WTC11 (cell line): ENCODE measurements around the gene MAN2B2. TPM values are rescaled to one million over a fixed set of nuclear protein-coding genes. Genes with fewer than 3 reads are reported as not detected.

ENCODE experiments used
- ATAC-seq: fragments of 200-7000 bp; cut with Tn5 transposase; 2 replicates; pipeline ENCODE4 v1.10.0; 2021; ENCODE audit warnings: mild to moderate bottlenecking, moderate library complexity
- CTCF ChIA-PET: fragments of 300-600 bp; sonication (Branson Sonifier 250); formaldehyde crosslinking; loops from one replicate; lab custom pipeline; 2021; ENCODE audit warnings: antibody characterized with exemption; lab: Charles Lee
- POLR2A ChIA-PET: fragments of 350-600 bp; sonication (Branson Sonifier 250); formaldehyde crosslinking; loops from one replicate; lab custom pipeline; 2021; ENCODE audit warnings: antibody characterized with exemption; lab: Charles Lee
- DNase-seq: peaks from one replicate; pipeline ENCODE4 v3.0.0; 2021; ENCODE audit warnings: low spot score
- H3K27ac Mint-ChIP-seq: 2 replicates; pipeline ENCODE4 v1.8.0; 2021; ENCODE audit warnings: mixed read lengths
- H3K27me3 Mint-ChIP-seq: 2 replicates; pipeline ENCODE4 v1.8.0; 2021; ENCODE audit warnings: low read depth, mild to moderate bottlenecking, moderate library complexity, mixed read lengths
- H3K36me3 Mint-ChIP-seq: 2 replicates; pipeline ENCODE4 v1.8.0; 2021; ENCODE audit warnings: mixed read lengths
- H3K4me1 Mint-ChIP-seq: 2 replicates; pipeline ENCODE4 v1.8.0; 2022; ENCODE audit warnings: mixed read lengths
- H3K4me3 Mint-ChIP-seq: 2 replicates; pipeline ENCODE4 v1.8.0; 2021; ENCODE audit warnings: mild to moderate bottlenecking, moderate library complexity, mixed read lengths
- H3K9me3 Mint-ChIP-seq: 2 replicates; pipeline ENCODE4 v1.8.0; 2021; ENCODE audit warnings: mixed read lengths
- ATF1 ChIP-seq: sonication (generic); formaldehyde crosslinking; IDR thresholded peaks from 2 replicates; pipeline ENCODE4 v1.8.1; 2023; ENCODE audit warnings: mild to moderate bottlenecking, moderate library complexity, missing genetic modification reagents
- CBFB ChIP-seq: sonication (generic); formaldehyde crosslinking; IDR thresholded peaks from 2 replicates; pipeline ENCODE4 v1.8.1; 2022; ENCODE audit warnings: mild to moderate bottlenecking, low read depth, missing genetic modification reagents
- IRF2 ChIP-seq: sonication (generic); formaldehyde crosslinking; IDR thresholded peaks from 2 replicates; pipeline ENCODE4 v1.8.0; 2022; ENCODE audit warnings: low read depth, missing genetic modification reagents, borderline replicate concordance
- KAT7 ChIP-seq: sonication (generic); formaldehyde crosslinking; IDR thresholded peaks from 2 replicates; pipeline ENCODE4 v1.8.1; 2023; ENCODE audit warnings: missing genetic modification reagents, mild to moderate bottlenecking, borderline replicate concordance
- MXD4 ChIP-seq: fragments of 250-450 bp; sonication (Bioruptor Pico); IDR thresholded peaks from 2 replicates; pipeline ENCODE4 v1.8.0; 2021; ENCODE audit warnings: mild to moderate bottlenecking, moderate library complexity, borderline replicate concordance
- NFATC4 ChIP-seq: fragments of 250-450 bp; sonication (Bioruptor Pico); IDR thresholded peaks from 2 replicates; pipeline ENCODE4 v1.9.0; 2021; ENCODE audit warnings: mild to moderate bottlenecking
- NR1H2 ChIP-seq: sonication (generic); formaldehyde crosslinking; IDR thresholded peaks from 2 replicates; pipeline ENCODE4 v1.9.0; 2021; ENCODE audit warnings: mild to moderate bottlenecking, moderate library complexity, missing genetic modification reagents
- RELA ChIP-seq: sonication (generic); formaldehyde crosslinking; IDR thresholded peaks from 2 replicates; pipeline ENCODE4 v1.8.1; 2022; ENCODE audit warnings: missing genetic modification reagents, mild to moderate bottlenecking, borderline replicate concordance
- SP1 ChIP-seq: sonication (generic); formaldehyde crosslinking; conservative IDR thresholded peaks from 2 replicates; pipeline ENCODE4 v1.8.1; 2022; ENCODE audit warnings: missing genetic modification reagents
- total RNA-seq: library from RNA; stranded (reverse); gene quantifications from 3 replicates; pipeline ENCODE4 v1.2.3, GENCODE V29; 2021
- TF ChIP-seq, protein P1 (sequence below): fragments of 250-450 bp; sonication (Bioruptor Pico); IDR thresholded peaks from 2 replicates; pipeline ENCODE4 v2.1.2; 2022; ENCODE audit warnings: mild to moderate bottlenecking, moderate library complexity
- TF ChIP-seq, protein P2 (sequence below): sonication (generic); formaldehyde crosslinking; IDR thresholded peaks from 2 replicates; pipeline ENCODE4 v1.8.1; 2023; ENCODE audit warnings: mild to moderate bottlenecking, missing genetic modification reagents
- TF ChIP-seq, protein P3 (sequence below): fragments of 250-450 bp; sonication (Bioruptor Pico); IDR thresholded peaks from 2 replicates; pipeline ENCODE4 v1.8.0; 2021; ENCODE audit warnings: mild to moderate bottlenecking
- TF ChIP-seq, protein P4 (sequence below): sonication (generic); formaldehyde crosslinking; IDR thresholded peaks from 2 replicates; pipeline ENCODE4 v1.8.0; 2023; ENCODE audit warnings: missing genetic modification reagents, mild to moderate bottlenecking, borderline replicate concordance
- TF ChIP-seq, protein P5 (sequence below): sonication (generic); formaldehyde crosslinking; IDR thresholded peaks from 2 replicates; pipeline ENCODE4 v1.8.0; 2022; ENCODE audit warnings: missing genetic modification reagents

Gene MAN2B2
- total RNA-seq, 1 experiment from 2014 or later, result 6.3 TPM

DNA sequence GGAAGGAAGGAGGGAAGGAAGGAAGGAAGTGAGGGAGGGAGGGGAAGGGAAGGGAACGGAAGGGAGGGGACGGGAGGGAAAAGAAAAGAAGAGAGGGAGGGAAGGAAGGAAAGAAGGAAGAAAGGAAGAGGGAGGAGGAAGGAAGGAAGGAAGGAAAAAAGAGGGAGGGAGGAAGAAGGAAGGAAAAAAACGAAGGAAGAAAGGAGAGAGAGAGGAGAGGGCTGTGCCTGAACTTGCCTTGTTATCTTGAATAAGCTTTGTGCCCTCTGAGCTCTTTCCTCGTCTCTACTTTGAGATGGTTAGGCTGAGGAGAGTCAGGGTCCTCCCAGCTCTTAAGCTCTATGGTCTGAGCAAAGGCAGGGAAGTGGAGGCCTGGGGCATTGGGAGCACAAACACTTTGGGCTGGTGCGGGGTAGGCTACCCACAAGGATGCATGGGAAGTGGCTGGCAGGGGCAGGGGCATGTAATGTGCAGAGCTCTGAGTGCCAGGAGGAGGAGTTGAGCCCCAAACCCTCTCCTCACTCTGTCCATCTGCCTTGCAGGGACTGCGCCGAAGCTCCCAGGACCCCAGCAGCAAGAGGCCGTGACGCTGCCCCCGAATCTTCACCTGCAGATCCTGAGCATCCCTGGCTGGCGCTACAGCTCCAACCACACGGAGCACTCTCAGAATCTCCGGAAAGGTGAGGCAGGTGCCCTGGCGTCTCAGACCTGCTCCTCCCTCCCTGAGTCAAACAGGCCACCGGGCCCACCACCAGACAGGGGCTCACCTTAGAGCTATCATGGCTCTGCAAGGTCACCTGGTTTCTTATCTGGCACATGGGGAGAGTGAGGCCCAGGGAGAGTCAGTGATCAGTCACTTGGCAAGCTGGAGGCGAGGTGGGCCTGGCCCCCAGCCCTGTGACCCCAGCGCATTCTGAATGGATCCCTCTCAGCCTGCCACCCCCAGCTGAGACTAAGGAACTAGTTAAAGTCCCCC, 39.0 kb downstream of the MAN2B2 start:
- Mint-ChIP-seq H3K9me3 (peaks cover 10% of the 10 kb centered on the region), H3K4me1 (no peaks in the 10 kb centered on the region), H3K27me3 (no peaks in the 10 kb centered on the region), H3K27ac (no peak overlapping the region), H3K36me3 (peaks cover 5% of the 10 kb centered on the region), H3K4me3 (no peak overlapping the region)
- ChIA-PET POLR2A (interaction anchor here (0.6 kb wide), 1 partner anchor 8 kb away, joined by 4 read pairs; no protein-coding TSS in a partner anchor), CTCF (interaction anchor here (0.9 to 1.9 kb wide), 4 partner anchors 66 to 88 kb away, joined by 3 to 5 read pairs (median 4); no protein-coding TSS in a partner anchor)
- TF ChIP-seq, protein P1, sequence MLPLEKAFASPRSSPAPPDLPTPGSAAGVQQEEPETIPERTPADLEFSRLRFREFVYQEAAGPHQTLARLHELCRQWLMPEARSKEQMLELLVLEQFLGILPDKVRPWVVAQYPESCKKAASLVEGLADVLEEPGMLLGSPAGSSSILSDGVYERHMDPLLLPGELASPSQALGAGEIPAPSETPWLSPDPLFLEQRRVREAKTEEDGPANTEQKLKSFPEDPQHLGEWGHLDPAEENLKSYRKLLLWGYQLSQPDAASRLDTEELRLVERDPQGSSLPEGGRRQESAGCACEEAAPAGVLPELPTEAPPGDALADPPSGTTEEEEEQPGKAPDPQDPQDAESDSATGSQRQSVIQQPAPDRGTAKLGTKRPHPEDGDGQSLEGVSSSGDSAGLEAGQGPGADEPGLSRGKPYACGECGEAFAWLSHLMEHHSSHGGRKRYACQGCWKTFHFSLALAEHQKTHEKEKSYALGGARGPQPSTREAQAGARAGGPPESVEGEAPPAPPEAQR (CRISPR knock-in tag), result no peak
- TF ChIP-seq NFATC4 (CRISPR knock-in tag) (no peak), IRF2 (CRISPR knock-in tag) (no peak), SP1 (no peak), MXD4 (no peak), RELA (CRISPR knock-in tag) (no peak), KAT7 (CRISPR knock-in tag) (no peak), CBFB (no peak), ATF1 (CRISPR knock-in tag) (no peak), NR1H2 (CRISPR knock-in tag) (no peak)
- TF ChIP-seq, protein P2, sequence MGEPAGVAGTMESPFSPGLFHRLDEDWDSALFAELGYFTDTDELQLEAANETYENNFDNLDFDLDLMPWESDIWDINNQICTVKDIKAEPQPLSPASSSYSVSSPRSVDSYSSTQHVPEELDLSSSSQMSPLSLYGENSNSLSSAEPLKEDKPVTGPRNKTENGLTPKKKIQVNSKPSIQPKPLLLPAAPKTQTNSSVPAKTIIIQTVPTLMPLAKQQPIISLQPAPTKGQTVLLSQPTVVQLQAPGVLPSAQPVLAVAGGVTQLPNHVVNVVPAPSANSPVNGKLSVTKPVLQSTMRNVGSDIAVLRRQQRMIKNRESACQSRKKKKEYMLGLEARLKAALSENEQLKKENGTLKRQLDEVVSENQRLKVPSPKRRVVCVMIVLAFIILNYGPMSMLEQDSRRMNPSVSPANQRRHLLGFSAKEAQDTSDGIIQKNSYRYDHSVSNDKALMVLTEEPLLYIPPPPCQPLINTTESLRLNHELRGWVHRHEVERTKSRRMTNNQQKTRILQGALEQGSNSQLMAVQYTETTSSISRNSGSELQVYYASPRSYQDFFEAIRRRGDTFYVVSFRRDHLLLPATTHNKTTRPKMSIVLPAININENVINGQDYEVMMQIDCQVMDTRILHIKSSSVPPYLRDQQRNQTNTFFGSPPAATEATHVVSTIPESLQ (CRISPR knock-in tag), result no peak
- TF ChIP-seq, protein P3, sequence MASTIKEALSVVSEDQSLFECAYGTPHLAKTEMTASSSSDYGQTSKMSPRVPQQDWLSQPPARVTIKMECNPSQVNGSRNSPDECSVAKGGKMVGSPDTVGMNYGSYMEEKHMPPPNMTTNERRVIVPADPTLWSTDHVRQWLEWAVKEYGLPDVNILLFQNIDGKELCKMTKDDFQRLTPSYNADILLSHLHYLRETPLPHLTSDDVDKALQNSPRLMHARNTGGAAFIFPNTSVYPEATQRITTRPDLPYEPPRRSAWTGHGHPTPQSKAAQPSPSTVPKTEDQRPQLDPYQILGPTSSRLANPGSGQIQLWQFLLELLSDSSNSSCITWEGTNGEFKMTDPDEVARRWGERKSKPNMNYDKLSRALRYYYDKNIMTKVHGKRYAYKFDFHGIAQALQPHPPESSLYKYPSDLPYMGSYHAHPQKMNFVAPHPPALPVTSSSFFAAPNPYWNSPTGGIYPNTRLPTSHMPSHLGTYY (CRISPR knock-in tag), result no peak
- TF ChIP-seq, protein P4, sequence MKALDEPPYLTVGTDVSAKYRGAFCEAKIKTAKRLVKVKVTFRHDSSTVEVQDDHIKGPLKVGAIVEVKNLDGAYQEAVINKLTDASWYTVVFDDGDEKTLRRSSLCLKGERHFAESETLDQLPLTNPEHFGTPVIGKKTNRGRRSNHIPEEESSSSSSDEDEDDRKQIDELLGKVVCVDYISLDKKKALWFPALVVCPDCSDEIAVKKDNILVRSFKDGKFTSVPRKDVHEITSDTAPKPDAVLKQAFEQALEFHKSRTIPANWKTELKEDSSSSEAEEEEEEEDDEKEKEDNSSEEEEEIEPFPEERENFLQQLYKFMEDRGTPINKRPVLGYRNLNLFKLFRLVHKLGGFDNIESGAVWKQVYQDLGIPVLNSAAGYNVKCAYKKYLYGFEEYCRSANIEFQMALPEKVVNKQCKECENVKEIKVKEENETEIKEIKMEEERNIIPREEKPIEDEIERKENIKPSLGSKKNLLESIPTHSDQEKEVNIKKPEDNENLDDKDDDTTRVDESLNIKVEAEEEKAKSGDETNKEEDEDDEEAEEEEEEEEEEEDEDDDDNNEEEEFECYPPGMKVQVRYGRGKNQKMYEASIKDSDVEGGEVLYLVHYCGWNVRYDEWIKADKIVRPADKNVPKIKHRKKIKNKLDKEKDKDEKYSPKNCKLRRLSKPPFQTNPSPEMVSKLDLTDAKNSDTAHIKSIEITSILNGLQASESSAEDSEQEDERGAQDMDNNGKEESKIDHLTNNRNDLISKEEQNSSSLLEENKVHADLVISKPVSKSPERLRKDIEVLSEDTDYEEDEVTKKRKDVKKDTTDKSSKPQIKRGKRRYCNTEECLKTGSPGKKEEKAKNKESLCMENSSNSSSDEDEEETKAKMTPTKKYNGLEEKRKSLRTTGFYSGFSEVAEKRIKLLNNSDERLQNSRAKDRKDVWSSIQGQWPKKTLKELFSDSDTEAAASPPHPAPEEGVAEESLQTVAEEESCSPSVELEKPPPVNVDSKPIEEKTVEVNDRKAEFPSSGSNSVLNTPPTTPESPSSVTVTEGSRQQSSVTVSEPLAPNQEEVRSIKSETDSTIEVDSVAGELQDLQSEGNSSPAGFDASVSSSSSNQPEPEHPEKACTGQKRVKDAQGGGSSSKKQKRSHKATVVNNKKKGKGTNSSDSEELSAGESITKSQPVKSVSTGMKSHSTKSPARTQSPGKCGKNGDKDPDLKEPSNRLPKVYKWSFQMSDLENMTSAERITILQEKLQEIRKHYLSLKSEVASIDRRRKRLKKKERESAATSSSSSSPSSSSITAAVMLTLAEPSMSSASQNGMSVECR, result no peak
- TF ChIP-seq, protein P5, sequence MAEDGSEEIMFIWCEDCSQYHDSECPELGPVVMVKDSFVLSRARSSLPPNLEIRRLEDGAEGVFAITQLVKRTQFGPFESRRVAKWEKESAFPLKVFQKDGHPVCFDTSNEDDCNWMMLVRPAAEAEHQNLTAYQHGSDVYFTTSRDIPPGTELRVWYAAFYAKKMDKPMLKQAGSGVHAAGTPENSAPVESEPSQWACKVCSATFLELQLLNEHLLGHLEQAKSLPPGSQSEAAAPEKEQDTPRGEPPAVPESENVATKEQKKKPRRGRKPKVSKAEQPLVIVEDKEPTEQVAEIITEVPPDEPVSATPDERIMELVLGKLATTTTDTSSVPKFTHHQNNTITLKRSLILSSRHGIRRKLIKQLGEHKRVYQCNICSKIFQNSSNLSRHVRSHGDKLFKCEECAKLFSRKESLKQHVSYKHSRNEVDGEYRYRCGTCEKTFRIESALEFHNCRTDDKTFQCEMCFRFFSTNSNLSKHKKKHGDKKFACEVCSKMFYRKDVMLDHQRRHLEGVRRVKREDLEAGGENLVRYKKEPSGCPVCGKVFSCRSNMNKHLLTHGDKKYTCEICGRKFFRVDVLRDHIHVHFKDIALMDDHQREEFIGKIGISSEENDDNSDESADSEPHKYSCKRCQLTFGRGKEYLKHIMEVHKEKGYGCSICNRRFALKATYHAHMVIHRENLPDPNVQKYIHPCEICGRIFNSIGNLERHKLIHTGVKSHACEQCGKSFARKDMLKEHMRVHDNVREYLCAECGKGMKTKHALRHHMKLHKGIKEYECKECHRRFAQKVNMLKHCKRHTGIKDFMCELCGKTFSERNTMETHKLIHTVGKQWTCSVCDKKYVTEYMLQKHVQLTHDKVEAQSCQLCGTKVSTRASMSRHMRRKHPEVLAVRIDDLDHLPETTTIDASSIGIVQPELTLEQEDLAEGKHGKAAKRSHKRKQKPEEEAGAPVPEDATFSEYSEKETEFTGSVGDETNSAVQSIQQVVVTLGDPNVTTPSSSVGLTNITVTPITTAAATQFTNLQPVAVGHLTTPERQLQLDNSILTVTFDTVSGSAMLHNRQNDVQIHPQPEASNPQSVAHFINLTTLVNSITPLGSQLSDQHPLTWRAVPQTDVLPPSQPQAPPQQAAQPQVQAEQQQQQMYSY (CRISPR knock-in tag), result no peak
- ATAC-seq (no peak), DNase-seq (no peak)
